SKM-1 (cell line): Measurements from ENCODE around the gene SCAPER.
"Not testable (repeated sequence)": the region's sequence is repeated elsewhere in the genome, so short reads cannot be mapped to it uniquely, and the experiment has no call there.

Experiments used
- DNase-seq: peaks from one replicate; lab custom pipeline; 2025; ENCODE audit not compliant: unreplicated experiment; lab: John Stamatoyannopoulos, UW

Gene SCAPER

GRCh38 chr15:76502185-76502584 is 403.0 kb downstream of the SCAPER start:
- DNase-seq: not testable (repeated sequence)

- DNase-seq: no peak
These were observed 403.4 kb downstream of the SCAPER start for GRCh38 chr15:76501726-76502125.

GRCh38 chr15:76501011-76501410 is 404.1 kb downstream of the SCAPER start:
- no peak for DNase-seq

- DNase-seq: no peak
These were observed 409.7 kb downstream of the SCAPER start for GRCh38 chr15:76495487-76495886.

DNA sequence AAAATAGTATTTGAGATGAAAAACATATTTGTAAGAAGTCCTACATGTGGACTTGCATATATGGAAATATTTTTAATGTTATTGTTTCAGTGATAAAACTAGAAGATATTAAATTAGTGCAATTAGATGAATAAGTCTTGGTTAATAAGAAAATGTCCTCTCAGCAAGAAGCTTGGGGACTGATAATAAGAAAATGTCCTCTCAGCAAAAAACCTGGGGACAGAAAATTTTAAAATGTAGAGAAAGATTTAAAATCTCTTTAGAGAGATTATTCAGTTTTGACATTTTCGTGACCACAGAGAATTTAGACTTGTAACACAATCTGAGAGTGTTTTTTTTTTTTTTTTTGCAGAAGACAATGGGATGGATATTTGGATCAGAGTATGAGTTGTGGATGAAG is 412.6 kb downstream of the SCAPER start:
- no peak for DNase-seq

DNA sequence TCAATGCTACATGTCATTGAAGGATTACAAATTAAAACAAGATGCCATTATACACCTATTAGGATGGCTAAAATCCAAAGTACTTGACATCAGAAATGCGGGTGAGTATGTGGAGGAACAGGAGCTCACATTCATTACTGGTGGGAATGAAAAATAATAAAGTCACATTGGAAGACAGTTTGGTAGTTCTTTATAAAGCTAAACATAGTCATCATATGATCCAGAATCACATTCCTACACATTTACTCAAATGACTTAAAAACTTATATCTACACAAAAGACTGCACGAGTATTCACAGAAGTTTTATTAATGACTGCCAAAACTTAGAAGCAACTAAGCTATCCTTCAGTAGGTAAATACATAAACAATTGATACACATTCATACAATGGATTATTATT is 421.4 kb downstream of the SCAPER start:
- no peak for DNase-seq

DNA sequence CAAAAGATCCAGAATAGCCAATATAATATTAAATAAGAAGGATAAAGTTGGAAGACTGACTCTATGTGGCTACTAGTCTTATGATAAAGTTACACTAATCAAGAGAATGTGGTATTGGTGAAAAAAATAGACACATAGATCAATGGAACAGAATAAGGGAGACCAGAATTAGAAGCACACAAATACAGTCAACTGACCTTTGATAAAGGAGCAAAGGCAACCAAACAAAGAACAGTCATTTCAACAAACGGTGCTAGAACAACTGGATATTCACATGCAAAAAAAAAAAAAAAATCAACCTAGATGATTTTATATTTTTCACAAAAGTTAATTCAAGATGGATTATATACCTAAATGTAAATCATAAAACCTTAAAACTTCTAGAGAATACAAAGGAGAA is 422.1 kb downstream of the SCAPER start:
- DNase-seq: no peak

DNA sequence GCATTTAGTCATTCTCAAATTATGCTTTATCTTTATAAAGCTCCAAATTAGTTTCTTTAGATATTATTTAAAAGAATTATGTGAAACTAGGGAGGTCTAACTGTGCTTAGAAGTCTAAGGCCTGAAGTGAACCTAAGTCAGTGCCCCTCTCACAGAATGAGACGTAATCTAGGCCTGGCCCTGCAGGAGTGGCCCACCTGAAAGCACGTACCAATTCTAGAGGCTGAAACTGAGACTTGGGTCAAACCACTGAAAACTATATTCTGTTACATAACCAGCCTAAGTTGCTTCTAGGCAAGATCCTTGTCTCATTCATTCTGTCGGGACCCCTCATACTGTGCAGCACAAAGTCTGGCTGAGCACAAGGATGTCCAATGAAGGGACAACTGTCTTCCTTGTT is 424.9 kb downstream of the SCAPER start:
- no peak for DNase-seq

GRCh38 chr15:76470691-76471090 is 434.4 kb downstream of the SCAPER start:
- no peak for DNase-seq

DNA sequence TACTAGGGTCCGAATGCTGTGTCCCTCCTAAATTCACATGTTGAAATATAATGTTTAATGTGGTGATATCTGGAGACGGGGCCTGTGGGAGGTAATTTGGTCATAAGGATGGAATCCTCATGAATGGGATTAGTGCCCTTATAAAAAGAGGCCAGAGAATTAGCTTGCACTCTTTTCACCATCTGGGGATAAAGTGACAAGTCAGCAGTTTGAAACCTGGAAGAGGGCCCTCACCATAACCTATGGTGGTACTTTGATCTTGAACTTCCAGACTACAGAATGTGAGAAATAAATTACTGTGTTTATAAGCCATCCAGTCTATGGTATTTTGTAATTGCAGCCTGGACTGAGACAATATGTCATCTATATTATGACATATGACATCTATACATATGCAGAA is 436.4 kb downstream of the SCAPER start:
- DNase-seq: no peak

GRCh38 chr15:76467136-76467535 is 438.0 kb downstream of the SCAPER start:
- no peak for DNase-seq

DNA sequence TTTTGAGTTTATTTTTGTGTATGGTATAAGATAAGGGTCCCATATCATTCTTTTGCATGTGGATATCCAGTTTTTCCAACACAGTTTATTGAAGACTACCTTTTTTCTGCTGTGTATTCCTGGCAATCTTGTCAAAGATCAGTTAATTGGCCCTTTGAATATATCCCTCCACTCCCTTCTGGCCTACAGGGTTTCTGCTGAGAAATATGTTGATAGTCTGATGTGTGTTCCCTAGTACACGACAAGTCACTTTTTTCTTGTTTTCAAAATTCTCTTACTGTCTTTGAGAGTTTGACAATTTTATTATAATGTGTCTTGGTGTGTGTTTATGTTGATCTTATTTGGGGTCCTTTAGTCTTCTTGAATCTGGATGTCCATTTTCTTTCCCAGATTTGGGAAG is 439.4 kb downstream of the SCAPER start:
- no peak for DNase-seq

DNA sequence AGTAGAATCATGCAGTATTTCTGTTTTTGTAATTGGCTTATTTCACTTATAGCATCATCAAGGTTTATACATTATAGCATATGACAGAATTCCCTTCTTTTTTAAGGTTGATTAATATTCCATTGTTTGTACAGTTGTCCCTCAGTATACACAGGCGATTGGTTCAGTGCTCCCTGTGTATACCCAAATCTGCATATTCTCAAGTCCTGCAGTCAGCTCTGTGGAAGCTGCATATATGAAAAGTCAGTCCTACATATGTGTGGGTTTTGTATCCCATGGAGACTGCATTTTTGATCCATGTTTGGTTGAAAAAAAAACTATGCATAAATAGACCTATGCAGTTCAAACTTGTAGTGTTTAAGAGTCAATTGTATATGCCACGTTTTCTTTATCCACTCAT is 440.9 kb downstream of the SCAPER start:
- no peak for DNase-seq

DNA sequence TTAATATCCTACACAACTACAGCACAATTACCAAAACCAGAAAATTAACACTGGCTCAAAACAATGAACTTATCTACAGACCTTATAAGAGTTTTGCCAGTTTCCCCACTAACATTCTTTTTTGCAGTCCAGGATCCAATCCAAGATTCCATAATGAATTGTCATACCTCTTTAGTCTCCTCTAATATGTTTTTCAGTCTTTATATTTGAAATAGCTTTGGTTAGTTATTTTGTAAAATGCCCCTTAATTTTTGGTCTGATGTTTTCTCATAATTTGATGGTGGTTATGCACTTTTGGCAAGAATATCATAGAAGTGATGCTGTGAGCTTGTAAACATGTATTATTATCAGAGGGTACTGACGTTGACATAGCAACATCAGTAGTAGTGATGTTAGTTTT is 444.3 kb downstream of the SCAPER start:
- DNase-seq: no peak

DNA sequence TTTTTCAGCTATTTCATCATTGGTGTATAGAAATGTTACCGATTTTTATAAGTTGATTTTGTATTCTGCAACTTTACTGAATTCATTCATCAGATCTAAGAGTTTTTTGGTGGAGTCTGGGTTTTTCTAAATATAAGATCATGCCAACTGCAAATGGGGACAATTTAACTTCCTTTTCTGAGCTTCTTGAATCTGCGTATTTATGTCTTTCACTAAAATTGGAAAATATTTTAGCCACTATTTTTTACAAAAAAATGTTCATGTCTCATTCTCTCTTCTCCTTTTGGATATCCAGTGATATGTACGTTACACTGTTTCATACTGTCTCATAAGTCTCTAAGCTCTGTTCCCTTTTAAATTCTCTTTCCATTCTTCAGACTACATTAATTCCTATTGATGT is 444.8 kb downstream of the SCAPER start:
- no peak for DNase-seq

DNA sequence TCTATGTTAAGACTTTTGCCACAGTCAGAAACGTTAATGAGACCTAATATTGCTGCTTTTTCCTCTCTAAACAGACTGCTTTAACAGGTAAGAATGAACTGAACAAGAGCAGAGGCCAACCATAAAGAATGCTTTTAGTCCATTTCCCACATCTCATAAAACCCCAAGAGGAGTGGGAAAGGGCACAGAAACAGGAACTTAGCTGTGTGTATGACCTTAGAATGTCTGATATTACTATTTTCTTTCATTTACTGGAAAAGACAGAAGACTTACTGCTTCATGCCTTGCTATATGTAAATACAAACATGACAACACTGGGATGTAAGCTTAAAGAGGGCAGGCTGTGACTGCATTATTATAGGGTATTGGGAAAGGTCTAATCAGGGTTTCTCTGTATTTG is 453.6 kb downstream of the SCAPER start:
- no peak for DNase-seq

DNA sequence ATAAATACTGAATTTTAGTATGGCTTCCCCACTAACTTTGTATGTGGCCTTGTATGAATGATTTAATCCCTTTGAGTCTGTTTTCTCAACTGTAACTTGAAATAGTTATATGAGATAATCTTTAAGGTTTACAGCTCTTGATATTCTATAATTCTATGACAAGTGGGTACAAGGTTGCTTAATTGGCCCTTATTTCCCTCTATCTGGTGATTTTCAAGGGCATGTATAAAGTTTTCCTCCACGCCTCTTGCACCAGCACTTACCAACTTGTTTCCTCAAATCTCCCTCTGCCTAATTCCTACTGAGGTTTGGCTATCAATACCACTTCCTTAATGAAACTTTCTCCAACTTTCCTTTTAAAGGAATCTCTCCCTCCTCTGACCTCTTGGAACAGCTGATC is 455.7 kb downstream of the SCAPER start:
- no peak for DNase-seq

- no peak for DNase-seq
These were observed 456.4 kb downstream of the SCAPER start for GRCh38 chr15:76448755-76449154.

DNA sequence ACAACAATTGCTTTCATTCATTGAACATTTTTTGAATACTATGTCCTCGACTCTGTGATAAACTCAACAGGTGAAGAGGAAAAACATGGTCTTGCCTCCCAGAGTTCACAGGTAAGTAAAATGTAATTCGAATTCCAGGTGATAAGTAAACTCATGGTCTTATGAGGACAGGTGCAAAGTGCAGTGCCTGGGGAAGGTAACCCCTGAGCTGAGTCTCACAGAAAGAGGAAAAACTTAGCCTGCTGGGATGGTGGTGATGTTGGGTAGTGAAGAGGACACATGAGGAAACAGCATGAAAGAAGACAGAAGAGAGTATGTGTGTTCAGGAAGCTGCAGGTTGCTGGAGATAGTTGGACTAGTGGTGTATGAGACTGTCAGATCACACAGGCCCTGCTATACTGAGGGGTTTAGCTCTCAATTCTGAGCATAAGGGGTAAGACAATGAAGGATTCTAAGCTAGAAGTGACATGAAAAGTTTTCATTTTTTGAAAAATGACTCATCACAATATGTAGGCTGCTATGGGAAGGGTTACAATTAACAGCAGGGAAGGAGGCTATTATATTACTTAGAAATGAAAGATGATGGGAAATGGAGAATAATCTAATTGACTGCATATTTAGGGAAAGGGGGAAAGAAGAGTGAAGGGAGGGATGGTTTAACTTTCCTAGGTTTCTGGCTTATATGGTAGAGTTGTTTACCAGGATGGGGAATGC is 457.3 kb downstream of the SCAPER start:
- no peak for DNase-seq

GRCh38 chr15:76440441-76440840 is 464.7 kb downstream of the SCAPER start:
- DNase-seq: no peak

DNA sequence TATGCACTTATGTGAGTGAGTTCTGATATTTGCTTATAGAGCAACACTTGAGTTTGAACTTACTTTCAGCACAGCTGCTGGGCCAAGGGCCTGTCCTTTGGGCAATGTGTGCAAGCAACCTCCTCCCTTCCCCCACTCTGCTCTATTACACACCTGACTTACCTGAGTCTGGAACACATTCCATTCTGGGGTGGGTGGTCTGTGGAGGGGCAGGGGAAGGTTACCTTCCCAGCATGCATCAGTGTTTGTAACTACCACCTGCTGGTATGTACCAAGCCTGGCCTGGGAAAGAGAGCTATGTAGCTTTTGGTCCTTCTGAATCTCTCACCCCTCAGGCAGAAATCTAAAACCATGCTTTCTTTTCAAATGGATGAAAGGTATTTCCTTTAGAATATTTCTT is 465.6 kb downstream of the SCAPER start:
- no peak for DNase-seq

GRCh38 chr15:76433798-76434400 is 471.2 kb downstream of the SCAPER start:
- no peak for DNase-seq

- not testable (repeated sequence) for DNase-seq
These were observed 472.1 kb downstream of the SCAPER start for GRCh38 chr15:76433036-76433435.
